DOHH2 (cell line): Measurements from ENCODE around the gene AEBP1.

Experiments used
- H3F3A ChIP-seq: fragments of 200-600 bp; sonication (generic), shearing (Covaris generic); 2 replicates; pipeline ENCODE4 v1.6.0; 2016; ENCODE audit warnings: antibody characterized with exemption, mild to moderate bottlenecking; ENCODE audit not compliant: control insufficient read depth, insufficient read depth
- H3K27ac ChIP-seq: fragments of 200-600 bp; sonication (generic); 2 replicates; pipeline ENCODE4 v1.5.1; 2014; ENCODE audit warnings: low read depth, mild to moderate bottlenecking, low read length, moderate library complexity
- H3K27me3 ChIP-seq: fragments of 200-600 bp; sonication (generic); 2 replicates; pipeline ENCODE4 v1.6.1; 2014; ENCODE audit warnings: mild to moderate bottlenecking, low read length, mixed read lengths; ENCODE audit not compliant: control insufficient read depth
- H3K36me3 ChIP-seq: fragments of 200-600 bp; sonication (generic); 2 replicates; pipeline ENCODE4 v1.6.1; 2014; ENCODE audit warnings: mild to moderate bottlenecking, low read length, moderate library complexity, mixed read lengths; ENCODE audit not compliant: control insufficient read depth
- H3K4me1 ChIP-seq: fragments of 200-600 bp; sonication (generic); 2 replicates; pipeline ENCODE4 v1.6.1; 2014; ENCODE audit warnings: mild to moderate bottlenecking, low read length, mixed read lengths; ENCODE audit not compliant: control insufficient read depth
- H3K4me2 ChIP-seq: fragments of 200-600 bp; sonication (generic); 2 replicates; pipeline ENCODE4 v1.6.0; 2014; ENCODE audit warnings: mild to moderate bottlenecking, low read length, moderate library complexity
- H3K4me3 ChIP-seq: fragments of 200-600 bp; sonication (generic); 2 replicates; pipeline ENCODE4 v1.5.1; 2014; ENCODE audit warnings: mild to moderate bottlenecking, low read length, mixed read lengths
- H3K79me2 ChIP-seq: fragments of 200-600 bp; sonication (generic); 2 replicates; pipeline ENCODE4 v1.6.1; 2014; ENCODE audit warnings: mild to moderate bottlenecking, low read length, mixed read lengths; ENCODE audit not compliant: control insufficient read depth
- H3K9me2 ChIP-seq: fragments of 200-600 bp; sonication (generic); replicated peaks from 2 replicates; pipeline ENCODE4 v1.6.1; 2014; ENCODE audit warnings: mild to moderate bottlenecking, low read length, mixed read lengths; ENCODE audit not compliant: control insufficient read depth
- H3K9me3 ChIP-seq: fragments of 200-600 bp; sonication (generic); 2 replicates; pipeline ENCODE4 v1.6.1; 2014; ENCODE audit warnings: antibody characterized with exemption, low read length, mixed read lengths; ENCODE audit not compliant: control insufficient read depth, insufficient read depth
- H4K20me1 ChIP-seq: fragments of 200-600 bp; sonication (generic); 2 replicates; pipeline ENCODE4 v1.6.0; 2014; ENCODE audit warnings: low read depth, mild to moderate bottlenecking, antibody characterized with exemption, low read length, moderate library complexity; ENCODE audit not compliant: control insufficient read depth, insufficient read depth
- CTCF ChIP-seq: fragments of 200-600 bp; sonication (generic); IDR thresholded peaks from one replicate; pipeline ENCODE4 v1.5.1; 2014; ENCODE audit warnings: antibody characterized with exemption, mild to moderate bottlenecking, low read depth, low read length; ENCODE audit not compliant: poor library complexity, severe bottlenecking
- EZH2phosphoT487 ChIP-seq: fragments of 200-600 bp; sonication (generic); IDR thresholded peaks from 2 replicates; pipeline ENCODE4 v1.6.1; 2017; ENCODE audit warnings: borderline replicate concordance, mild to moderate bottlenecking, antibody characterized with exemption, low read length, moderate library complexity, mixed read lengths

Gene AEBP1

DNA sequence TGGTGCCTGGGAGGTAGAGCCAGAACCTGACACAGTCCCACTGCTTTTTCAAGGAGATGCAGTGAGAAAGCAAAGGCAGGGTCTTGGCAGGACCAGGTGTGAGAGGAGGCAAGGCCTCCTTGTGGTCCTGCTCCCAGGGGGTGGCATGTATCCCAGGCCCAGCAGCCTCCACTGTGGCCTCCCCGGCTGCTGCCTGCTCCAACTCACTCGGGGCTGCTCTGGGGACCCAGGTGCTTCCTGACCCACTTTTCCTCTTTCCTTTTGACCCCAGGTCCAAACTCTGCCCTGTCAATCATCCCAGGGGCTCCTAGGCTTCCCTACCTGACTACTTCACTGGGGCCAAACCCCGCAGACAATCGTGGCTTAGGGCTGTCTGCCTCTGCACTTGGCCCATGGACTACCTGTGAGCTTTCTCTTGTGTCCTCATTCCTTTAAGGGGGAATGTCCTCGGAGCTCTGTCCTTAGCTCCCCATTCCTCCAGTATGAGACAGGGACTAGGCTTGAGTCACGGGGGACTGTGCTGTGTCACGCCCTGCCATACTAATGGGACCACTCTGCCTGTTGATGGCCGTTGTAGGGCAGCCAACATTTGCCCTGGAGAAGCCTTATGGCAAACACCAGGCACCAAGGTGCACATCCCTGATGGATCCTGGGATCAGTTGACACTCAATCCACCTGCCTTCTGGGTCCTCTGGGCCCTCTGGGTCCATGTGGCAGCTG is 1.1 kb upstream of the AEBP1 start:
- peaks cover 34% of the 10 kb centered on the region for H3K27me3 ChIP-seq
- H4K20me1 ChIP-seq: no peaks in the 10 kb centered on the region
- no peak overlapping the region for H3K4me2 ChIP-seq
- H3K9me2 ChIP-seq: no peaks in the 10 kb centered on the region
- H3K4me1 ChIP-seq: peaks cover 36% of the 10 kb centered on the region
- no peak overlapping the region for H3K4me3 ChIP-seq
- H3K9me3 ChIP-seq: no peaks in the 10 kb centered on the region
- no peaks in the 10 kb centered on the region for H3K36me3 ChIP-seq
- TF ChIP-seq CTCF (no peak), EZH2phosphoT487 (no peak)
- no peaks in the 10 kb centered on the region for H3K79me2 ChIP-seq
- H3K27ac ChIP-seq: no peak overlapping the region
- H3F3A ChIP-seq: peaks cover 8% of the 10 kb centered on the region

DNA sequence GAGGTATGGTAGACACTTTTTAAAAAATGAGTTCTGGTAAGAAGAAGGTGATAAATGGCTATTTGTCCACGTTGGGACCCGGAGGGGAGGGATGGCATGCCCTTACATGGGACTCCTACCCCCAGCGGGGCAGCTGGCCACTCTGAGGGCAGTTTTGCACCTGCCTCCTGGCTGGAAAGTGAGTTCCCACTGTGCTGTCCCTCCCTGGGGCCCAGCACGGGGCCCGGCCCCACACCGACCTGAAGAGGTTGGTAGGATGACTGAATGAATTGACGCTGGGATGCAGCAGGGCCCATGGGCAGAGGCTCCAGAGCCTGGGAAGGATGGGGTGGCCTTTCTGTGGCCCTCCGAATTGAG is 601 bp upstream of the AEBP1 start:
- no peak overlapping the region for H3K27ac ChIP-seq
- H3F3A ChIP-seq: peaks cover 4% of the 10 kb centered on the region
- no peaks in the 10 kb centered on the region for H3K9me3 ChIP-seq
- peaks cover 31% of the 10 kb centered on the region for H3K4me1 ChIP-seq
- H3K27me3 ChIP-seq: peaks cover 34% of the 10 kb centered on the region
- H3K9me2 ChIP-seq: no peaks in the 10 kb centered on the region
- TF ChIP-seq CTCF (no peak), EZH2phosphoT487 (no peak)
- H3K4me3 ChIP-seq: no peak overlapping the region
- H3K79me2 ChIP-seq: no peaks in the 10 kb centered on the region
- H3K4me2 ChIP-seq: no peak overlapping the region
- no peaks in the 10 kb centered on the region for H4K20me1 ChIP-seq
- no peaks in the 10 kb centered on the region for H3K36me3 ChIP-seq

DNA sequence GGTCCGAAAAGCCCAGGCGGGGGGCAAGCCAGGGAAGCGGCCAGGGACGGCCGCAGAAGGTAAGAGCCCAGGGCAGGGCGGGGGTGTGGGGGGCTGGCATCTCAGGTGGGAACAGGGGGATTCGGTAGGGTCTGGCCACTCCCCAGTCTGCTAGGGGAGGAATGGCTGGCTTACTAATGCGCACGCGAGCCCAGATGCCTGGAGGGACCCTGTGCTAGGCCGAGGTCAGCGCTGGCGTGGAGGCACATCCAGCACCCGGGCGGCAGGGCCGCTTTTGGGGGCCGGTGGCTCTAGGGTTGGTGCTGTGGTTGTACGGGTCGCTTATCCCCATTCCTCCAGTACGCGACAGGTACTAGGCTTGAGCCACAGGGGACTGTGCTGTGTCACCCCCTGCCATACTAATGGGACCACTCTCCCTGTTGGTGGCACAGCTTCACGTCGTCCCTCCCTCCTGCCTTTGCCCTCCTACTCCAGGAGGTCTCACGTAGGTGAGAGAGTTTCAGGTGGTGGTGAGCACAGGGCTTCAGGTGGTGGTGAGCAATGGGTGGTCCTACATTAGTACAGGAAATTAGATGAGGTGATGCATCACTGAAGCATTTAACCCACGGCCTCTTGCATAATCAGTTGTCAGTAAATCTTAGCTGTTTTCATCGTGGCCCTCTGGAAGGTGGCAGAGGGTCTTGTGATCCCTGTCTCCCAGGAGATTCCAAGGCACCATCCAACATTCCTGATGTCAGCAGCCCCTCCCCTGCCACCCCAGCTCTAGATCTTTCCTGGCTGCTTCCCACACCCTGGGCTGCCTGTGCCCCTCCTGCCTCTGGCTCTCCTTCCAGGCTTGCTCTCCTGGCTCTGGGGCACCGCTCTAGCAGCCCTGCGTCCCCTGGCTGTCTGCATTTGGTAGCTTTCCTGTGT is 971 bp downstream of the AEBP1 start:
- H3K36me3 ChIP-seq: no peaks in the 10 kb centered on the region
- TF ChIP-seq CTCF: no peak
- TF ChIP-seq EZH2phosphoT487: peak; percentile 27; the same call in 1 of the 2 replicates
- H3K79me2 ChIP-seq: no peaks in the 10 kb centered on the region
- peaks cover 20% of the 10 kb centered on the region for H3K4me1 ChIP-seq
- no peak overlapping the region for H3K27ac ChIP-seq
- no peaks in the 10 kb centered on the region for H4K20me1 ChIP-seq
- 0 out of 2 replicates have a peak overlapping the region, but pooled peaks have one; percentile 6 for H3K4me2 ChIP-seq
- no peaks in the 10 kb centered on the region for H3K9me2 ChIP-seq
- no peaks in the 10 kb centered on the region for H3K9me3 ChIP-seq
- peaks cover 4% of the 10 kb centered on the region; the same call in 1 of the 2 replicates for H3F3A ChIP-seq
- no peak overlapping the region for H3K4me3 ChIP-seq
- H3K27me3 ChIP-seq: peaks cover 34% of the 10 kb centered on the region
